ENCODE measurements around the gene CLEC4D. TPM values are rescaled to one million over a fixed set of nuclear protein-coding genes. Genes with fewer than 3 reads are reported as not detected.

The CLEC4D gene
- total and polyA plus RNA-seq, 2 of the 8 experiments (the other 6 are each of a cell fraction or from before 2014, with no cell fraction given), result 0.14 TPM; not detected in 1

GRCh38 chr12:8561011-8561410 is 47.7 kb downstream of the CLEC4D start:
- FAIRE-seq, result no peak
- H3K23me2 ChIP-seq (ENCODE audit: low read depth, low read length), result no peaks in the 10 kb centered on the region
- no peaks in the 10 kb centered on the region for H3K79me2 ChIP-seq (ENCODE audit: control insufficient read depth in 1 of 2, insufficient read depth in 2 of 2, low read length in 2 of 2)
- no peak overlapping the region for H4K91ac ChIP-seq (replicated peaks; ENCODE audit: insufficient read length, low read length)
- POLR2A ChIA-PET (ENCODE audit: partially characterized antibody), result no interaction called here
- H3K4me3 ChIP-seq (ENCODE audit: extremely low read depth in 1 of 4, insufficient read depth in 2 of 4, low read depth in 3 of 4, low read length in 4 of 4), result no peak overlapping the region
- no peak overlapping the region for H3K18ac ChIP-seq (ENCODE audit: extremely low read depth, low read length)
- no peak overlapping the region for H4K8ac ChIP-seq (ENCODE audit: extremely low read depth, insufficient read depth, low read length)
- H3K27me3 ChIP-seq (replicated peaks in 1 of 4; ENCODE audit: control insufficient read depth in 3 of 4, extremely low read depth in 1 of 4, insufficient read depth in 3 of 4, low read length in 3 of 4), result no peaks in the 10 kb centered on the region
- no peak overlapping the region for H3K4me2 ChIP-seq (ENCODE audit: insufficient read depth in 1 of 2, low read depth in 2 of 2, low read length in 2 of 2)
- H3K23ac ChIP-seq (ENCODE audit: insufficient read length), result no peak overlapping the region
- H3K27ac ChIP-seq (ENCODE audit: low read depth, low read length), result no peak overlapping the region
- H2AFZ ChIP-seq (ENCODE audit: low read length), result no peak overlapping the region
- no peak overlapping the region for H3K4ac ChIP-seq (replicated peaks; ENCODE audit: insufficient read length, low read depth, low read length)
- CTCF ChIA-PET (ENCODE audit: partially characterized antibody), result interaction anchor here (1.4 to 2.5 kb wide), 3 partner anchors 17 to 50 kb away, joined by 3 to 15 read pairs (median 5); no protein-coding TSS in a partner anchor
- H3K56ac ChIP-seq (replicated peaks; ENCODE audit: insufficient read length, low read depth, low read length), result no peak overlapping the region
- H2BK5ac ChIP-seq (ENCODE audit: low read depth, low read length), result no peak overlapping the region
- no peaks in the 10 kb centered on the region for H4K20me1 ChIP-seq (replicated peaks in 1 of 2; ENCODE audit: control insufficient read depth in 1 of 2, insufficient read depth in 2 of 2, low read length in 2 of 2)
- H3K79me1 ChIP-seq (ENCODE audit: low read depth, low read length), result no peaks in the 10 kb centered on the region
- peaks cover 0 to 11% (median 6%) of the 10 kb centered on the region in 4 experiments; a peak in 6 of 7 replicates for H3K4me1 ChIP-seq (replicated peaks in 1 of 4; ENCODE audit: control insufficient read depth in 3 of 4, insufficient read depth in 4 of 4, low read length in 3 of 4)
- no peak overlapping the region for H2AK5ac ChIP-seq (ENCODE audit: low read depth, low read length)
- no peak overlapping the region for H2BK120ac ChIP-seq (replicated peaks; ENCODE audit: low read depth, low read length)
- no peak overlapping the region for H2BK20ac ChIP-seq (ENCODE audit: low read length)
- H3K36me3 ChIP-seq (ENCODE audit: control insufficient read depth in 2 of 4, insufficient read depth in 4 of 4, low read length in 3 of 4), result no peaks in the 10 kb centered on the region
- no peak overlapping the region for H4K5ac ChIP-seq (ENCODE audit: insufficient read length, low read depth, low read length)
- no peak overlapping the region for H3K9ac ChIP-seq (replicated peaks in 1 of 4; ENCODE audit: extremely low read depth in 1 of 4, low read depth in 3 of 4, low read length in 3 of 4)
- no peak overlapping the region for H2BK15ac ChIP-seq (ENCODE audit: low read length)
- no peak for DNase-seq (ENCODE audit: low read depth in 1 of 2, low spot score in 2 of 2)
- no peak overlapping the region for H2BK12ac ChIP-seq (ENCODE audit: low read depth, low read length)
- H3K9me3 ChIP-seq (ENCODE audit: insufficient read depth in 2 of 2, low read depth in 1 of 2, low read length in 1 of 2), result no peaks in the 10 kb centered on the region
- no peak overlapping the region for H3K14ac ChIP-seq (ENCODE audit: insufficient read length)
- WGBS, 2 experiments (ENCODE audit: extremely low coverage in 1 of 2, insufficient coverage in 1 of 2, insufficient read length in 1 of 2, insufficient replicate concordance in 2 of 2, low coverage in 1 of 2, low lambda C conversion rate in 2 of 2, missing lambda C conversion rate in 1 of 2), result 93% methylated on average over 4 of the region's 4 CpGs; no CpG with 5 or more reads in 1 of the 2 experiments
- TF ChIP-seq CHD1 (IDR thresholded peaks at IDR 0.05; ENCODE audit: low read depth, low read length) (no peak), MAFK (IDR thresholded peaks at IDR 0.05; ENCODE audit: low read depth, low read length) (no peak), TAF7 (optimal IDR thresholded peaks at IDR 0.05; ENCODE audit: borderline replicate concordance, low read depth, low read length) (no peak), RBBP5 (IDR thresholded peaks at IDR 0.05; ENCODE audit: borderline replicate concordance, low read depth, low read length) (no peak), SIN3A (conservative IDR thresholded peaks at IDR 0.05 in 1 of 2, IDR thresholded peaks at IDR 0.05 in 1 of 2; ENCODE audit: low read depth in 1 of 2, low read length in 2 of 2) (no peak), RXRA (IDR thresholded peaks at IDR 0.05; ENCODE audit: insufficient read depth, low read depth, low read length) (no peak), KDM4A (IDR thresholded peaks at IDR 0.05; ENCODE audit: low read depth, low read length, severe bottlenecking) (no peak)

Measured in H1 (cell line).